HEK293 (cell line): ENCODE data around the gene ELL.

Experiments used
- BCL11B ChIP-seq: fragments of 450-650 bp; formaldehyde crosslinking; IDR thresholded peaks from 2 replicates; pipeline ENCODE4 v1.5.1; 2016; ENCODE audit warnings: low read depth, missing biosample characterization, missing genetic modification characterization
- GLIS1 ChIP-seq: fragments of 450-650 bp; formaldehyde crosslinking; IDR thresholded peaks from 2 replicates; pipeline ENCODE4 v1.5.1; 2016; ENCODE audit warnings: missing biosample characterization, missing genetic modification characterization
- KLF1 ChIP-seq: fragments of 450-650 bp; formaldehyde crosslinking; IDR thresholded peaks from 2 replicates; pipeline ENCODE4 v1.5.1; 2016; ENCODE audit warnings: missing biosample characterization, missing genetic modification characterization
- KLF10 ChIP-seq: fragments of 450-650 bp; IDR thresholded peaks from 2 replicates; pipeline ENCODE4 v1.5.1; 2018; ENCODE audit warnings: missing biosample characterization, mild to moderate bottlenecking, missing genetic modification characterization
- PATZ1 ChIP-seq: fragments of 450-650 bp; formaldehyde crosslinking; IDR thresholded peaks from 2 replicates; pipeline ENCODE4 v1.5.1; 2016; ENCODE audit warnings: missing biosample characterization, missing genetic modification characterization
- SP2 ChIP-seq: fragments of 450-650 bp; formaldehyde crosslinking; IDR thresholded peaks from 2 replicates; pipeline ENCODE4 v1.5.1; 2016; ENCODE audit warnings: missing biosample characterization, missing genetic modification characterization
- SP3 ChIP-seq: fragments of 450-650 bp; formaldehyde crosslinking; IDR thresholded peaks from 2 replicates; pipeline ENCODE4 v1.5.1; 2016; ENCODE audit warnings: missing biosample characterization, missing genetic modification characterization
- WT1 ChIP-seq: fragments of 450-650 bp; formaldehyde crosslinking; IDR thresholded peaks from 2 replicates; pipeline ENCODE4 v1.5.1; 2016; ENCODE audit warnings: missing biosample characterization, missing genetic modification characterization
- ZBTB17 ChIP-seq: fragments of 450-650 bp; formaldehyde crosslinking; IDR thresholded peaks from 2 replicates; pipeline ENCODE4 v1.5.1; 2016; ENCODE audit warnings: missing biosample characterization, missing genetic modification characterization
- ZBTB20 ChIP-seq: fragments of 450-650 bp; formaldehyde crosslinking; IDR thresholded peaks from 2 replicates; pipeline ENCODE4 v1.5.1; 2016; ENCODE audit warnings: missing biosample characterization, missing genetic modification characterization
- ZBTB21 ChIP-seq: fragments of 450-650 bp; formaldehyde crosslinking; IDR thresholded peaks from 2 replicates; pipeline ENCODE4 v1.5.1; 2017; ENCODE audit warnings: missing biosample characterization, missing genetic modification characterization
- ZNF157 ChIP-seq: fragments of 450-650 bp; formaldehyde crosslinking; IDR thresholded peaks from 2 replicates; pipeline ENCODE4 v1.5.1; 2016; ENCODE audit warnings: missing biosample characterization, missing genetic modification characterization
- ZNF174 ChIP-seq: fragments of 450-650 bp; formaldehyde crosslinking; IDR thresholded peaks from 2 replicates; pipeline ENCODE4 v1.5.0; 2017; ENCODE audit warnings: missing biosample characterization, mild to moderate bottlenecking, missing genetic modification characterization
- ZNF184 ChIP-seq: fragments of 450-650 bp; IDR thresholded peaks from 2 replicates; pipeline ENCODE4 v1.5.1; 2018; ENCODE audit warnings: missing biosample characterization, mild to moderate bottlenecking, missing genetic modification characterization
- ZNF221 ChIP-seq: fragments of 450-650 bp; formaldehyde crosslinking; IDR thresholded peaks from 2 replicates; pipeline ENCODE4 v1.5.1; 2017; ENCODE audit warnings: missing biosample characterization, missing genetic modification characterization, borderline replicate concordance
- ZNF223 ChIP-seq: fragments of 450-650 bp; formaldehyde crosslinking; IDR thresholded peaks from 2 replicates; pipeline ENCODE4 v1.5.1; 2016; ENCODE audit warnings: missing biosample characterization, missing genetic modification characterization
- ZNF24 ChIP-seq: fragments of 450-650 bp; formaldehyde crosslinking; IDR thresholded peaks from 2 replicates; pipeline ENCODE4 v1.5.1; 2016; ENCODE audit warnings: missing biosample characterization, missing genetic modification characterization
- ZNF248 ChIP-seq: fragments of 450-650 bp; formaldehyde crosslinking; IDR thresholded peaks from 2 replicates; pipeline ENCODE4 v1.5.1; 2017; ENCODE audit warnings: missing biosample characterization, missing genetic modification characterization
- ZNF292 ChIP-seq: fragments of 450-650 bp; formaldehyde crosslinking; IDR thresholded peaks from 2 replicates; pipeline ENCODE4 v1.5.1; 2016; ENCODE audit warnings: low read depth, missing biosample characterization, missing genetic modification characterization, borderline replicate concordance
- ZNF302 ChIP-seq: fragments of 450-650 bp; formaldehyde crosslinking; IDR thresholded peaks from 2 replicates; pipeline ENCODE4 v1.5.1; 2016; ENCODE audit warnings: missing biosample characterization, missing genetic modification characterization, low read depth
- ZNF324 ChIP-seq: fragments of 450-650 bp; formaldehyde crosslinking; IDR thresholded peaks from 2 replicates; pipeline ENCODE4 v1.5.1; 2016; ENCODE audit warnings: missing biosample characterization, missing genetic modification characterization
- ZNF354C ChIP-seq: fragments of 450-650 bp; formaldehyde crosslinking; IDR thresholded peaks from 2 replicates; pipeline ENCODE4 v1.5.1; 2016; ENCODE audit warnings: missing biosample characterization, missing genetic modification characterization, low read depth, borderline replicate concordance
- ZNF473 ChIP-seq: fragments of 450-650 bp; formaldehyde crosslinking; IDR thresholded peaks from 2 replicates; pipeline ENCODE4 v1.5.1; 2017; ENCODE audit warnings: missing biosample characterization, missing genetic modification characterization
- ZNF514 ChIP-seq: fragments of 450-650 bp; formaldehyde crosslinking; IDR thresholded peaks from 2 replicates; pipeline ENCODE4 v1.5.1; 2016; ENCODE audit warnings: missing biosample characterization, missing genetic modification characterization
- ZNF555 ChIP-seq: fragments of 450-650 bp; formaldehyde crosslinking; conservative IDR thresholded peaks from 2 replicates; pipeline ENCODE4 v1.5.1; 2017; ENCODE audit warnings: missing biosample characterization, mild to moderate bottlenecking, missing genetic modification characterization, inconsistent platforms
- ZNF571 ChIP-seq: fragments of 450-650 bp; formaldehyde crosslinking; IDR thresholded peaks from 2 replicates; pipeline ENCODE4 v1.5.0; 2017; ENCODE audit warnings: missing biosample characterization, missing genetic modification characterization
- ZNF626 ChIP-seq: fragments of 450-650 bp; sonication (Bioruptor Pico); formaldehyde crosslinking; IDR thresholded peaks from 2 replicates; pipeline ENCODE4 v1.5.1; 2018; ENCODE audit warnings: missing biosample characterization, missing genetic modification characterization, inconsistent platforms
- ZNF664 ChIP-seq: fragments of 450-650 bp; formaldehyde crosslinking; IDR thresholded peaks from 2 replicates; pipeline ENCODE4 v1.5.1; 2016; ENCODE audit warnings: missing biosample characterization, missing genetic modification characterization
- ZNF707 ChIP-seq: fragments of 450-650 bp; formaldehyde crosslinking; IDR thresholded peaks from 2 replicates; pipeline ENCODE4 v1.5.1; 2016; ENCODE audit warnings: missing biosample characterization, missing genetic modification characterization
- ZNF768 ChIP-seq: fragments of 450-650 bp; formaldehyde crosslinking; IDR thresholded peaks from 2 replicates; pipeline ENCODE4 v1.5.1; 2018; ENCODE audit warnings: missing biosample characterization, mild to moderate bottlenecking, missing genetic modification characterization
- ZNF776 ChIP-seq: fragments of 450-650 bp; formaldehyde crosslinking; IDR thresholded peaks from 2 replicates; pipeline ENCODE4 v1.5.0; 2017; ENCODE audit warnings: missing biosample characterization, missing genetic modification characterization, borderline replicate concordance
- ZNF791 ChIP-seq: fragments of 450-650 bp; formaldehyde crosslinking; IDR thresholded peaks from 2 replicates; pipeline ENCODE4 v1.5.1; 2016; ENCODE audit warnings: missing biosample characterization, missing genetic modification characterization
- ZNF843 ChIP-seq: fragments of 450-650 bp; formaldehyde crosslinking; IDR thresholded peaks from 2 replicates; pipeline ENCODE4 v1.5.1; 2016; ENCODE audit warnings: missing biosample characterization, missing genetic modification characterization
- TF ChIP-seq, protein P1 (sequence below): fragments of 450-650 bp; formaldehyde crosslinking; IDR thresholded peaks from 2 replicates; pipeline ENCODE4 v1.5.1; 2016; ENCODE audit warnings: missing biosample characterization, missing genetic modification characterization
- TF ChIP-seq, protein P2 (sequence below): fragments of 450-650 bp; formaldehyde crosslinking; IDR thresholded peaks from 2 replicates; pipeline ENCODE4 v1.5.1; 2016; ENCODE audit warnings: missing biosample characterization, missing genetic modification characterization
- TF ChIP-seq, protein P3 (sequence below): fragments of 450-650 bp; formaldehyde crosslinking; IDR thresholded peaks from 2 replicates; pipeline ENCODE4 v1.5.1; 2016; ENCODE audit warnings: missing biosample characterization, missing genetic modification characterization

Gene ELL

GRCh38 chr19:18438331-18439024, 83.4 kb downstream of the ELL start (continued):
- TF ChIP-seq PATZ1 (tag by site-specific recombination) (peak; percentile 98), ZNF292 (tag by site-specific recombination) (no peak), ZBTB17 (tag by site-specific recombination) (peak; percentile 86), SP3 (no peak; the same call in 1 of the 2 replicates), ZNF776 (tag by site-specific recombination) (no peak), ZNF843 (peak; percentile 81; the same call in 1 of the 2 replicates), ZNF221 (no peak), KLF1 (peak; percentile 82), ZNF555 (no peak), ZNF473 (tag by site-specific recombination) (no peak), ZNF514 (tag by site-specific recombination) (no peak), ZNF324 (peak; percentile 78), ZNF664 (tag by site-specific recombination) (no peak), ZBTB21 (tag by site-specific recombination) (peak; percentile 6; the same call in 1 of the 2 replicates), ZNF248 (tag by site-specific recombination) (no peak), ZNF223 (no peak), ZNF626 (no peak), SP2 (tag by site-specific recombination) (peak; percentile 65), KLF10 (tag by site-specific recombination) (peak; percentile 85), BCL11B (tag by site-specific recombination) (no peak), ZNF354C (tag by site-specific recombination) (no peak), ZNF302 (no peak; the same call in 1 of the 2 replicates), ZNF571 (no peak), ZNF707 (tag by site-specific recombination) (no peak), ZNF174 (no peak), ZBTB20 (peak; percentile 97), ZNF791 (tag by site-specific recombination) (no peak), ZNF768 (tag by site-specific recombination) (no peak; the same call in 1 of the 2 replicates), GLIS1 (tag by site-specific recombination) (peak; percentile 100), ZNF184 (tag by site-specific recombination) (no peak), ZNF157 (tag by site-specific recombination) (no peak), WT1 (tag by site-specific recombination) (peak; percentile 97), ZNF24 (tag by site-specific recombination) (peak; percentile 79)
- TF ChIP-seq, protein P1, sequence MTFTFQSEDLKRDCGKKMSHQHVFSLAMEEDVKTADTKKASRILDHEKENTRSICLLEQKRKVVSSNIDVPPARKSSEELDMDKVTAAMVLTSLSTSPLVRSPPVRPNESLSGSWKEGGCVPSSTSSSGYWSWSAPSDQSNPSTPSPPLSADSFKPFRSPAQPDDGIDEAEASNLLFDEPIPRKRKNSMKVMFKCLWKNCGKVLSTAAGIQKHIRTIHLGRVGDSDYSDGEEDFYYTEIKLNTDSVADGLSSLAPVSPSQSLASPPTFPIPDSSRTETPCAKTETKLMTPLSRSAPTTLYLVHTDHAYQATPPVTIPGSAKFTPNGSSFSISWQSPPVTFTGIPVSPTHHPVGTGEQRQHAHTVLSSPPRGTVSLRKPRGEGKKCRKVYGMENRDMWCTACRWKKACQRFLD (tag by site-specific recombination): no peak
- TF ChIP-seq, protein P2, sequence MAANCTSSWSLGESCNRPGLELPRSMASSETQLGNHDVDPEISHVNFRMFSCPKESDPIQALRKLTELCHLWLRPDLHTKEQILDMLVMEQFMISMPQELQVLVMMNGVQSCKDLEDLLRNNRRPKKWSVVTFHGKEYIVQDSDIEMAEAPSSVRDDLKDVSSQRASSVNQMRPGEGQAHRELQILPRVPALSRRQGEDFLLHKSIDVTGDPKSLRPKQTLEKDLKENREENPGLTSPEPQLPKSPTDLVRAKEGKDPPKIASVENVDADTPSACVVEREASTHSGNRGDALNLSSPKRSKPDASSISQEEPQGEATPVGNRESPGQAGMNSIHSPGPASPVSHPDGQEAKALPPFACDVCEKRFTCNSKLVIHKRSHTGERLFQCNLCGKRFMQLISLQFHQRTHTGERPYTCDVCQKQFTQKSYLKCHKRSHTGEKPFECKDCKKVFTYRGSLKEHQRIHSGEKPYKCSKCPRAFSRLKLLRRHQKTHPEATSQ (tag by site-specific recombination): no peak; the same call in 1 of the 2 replicates
- TF ChIP-seq, protein P3, sequence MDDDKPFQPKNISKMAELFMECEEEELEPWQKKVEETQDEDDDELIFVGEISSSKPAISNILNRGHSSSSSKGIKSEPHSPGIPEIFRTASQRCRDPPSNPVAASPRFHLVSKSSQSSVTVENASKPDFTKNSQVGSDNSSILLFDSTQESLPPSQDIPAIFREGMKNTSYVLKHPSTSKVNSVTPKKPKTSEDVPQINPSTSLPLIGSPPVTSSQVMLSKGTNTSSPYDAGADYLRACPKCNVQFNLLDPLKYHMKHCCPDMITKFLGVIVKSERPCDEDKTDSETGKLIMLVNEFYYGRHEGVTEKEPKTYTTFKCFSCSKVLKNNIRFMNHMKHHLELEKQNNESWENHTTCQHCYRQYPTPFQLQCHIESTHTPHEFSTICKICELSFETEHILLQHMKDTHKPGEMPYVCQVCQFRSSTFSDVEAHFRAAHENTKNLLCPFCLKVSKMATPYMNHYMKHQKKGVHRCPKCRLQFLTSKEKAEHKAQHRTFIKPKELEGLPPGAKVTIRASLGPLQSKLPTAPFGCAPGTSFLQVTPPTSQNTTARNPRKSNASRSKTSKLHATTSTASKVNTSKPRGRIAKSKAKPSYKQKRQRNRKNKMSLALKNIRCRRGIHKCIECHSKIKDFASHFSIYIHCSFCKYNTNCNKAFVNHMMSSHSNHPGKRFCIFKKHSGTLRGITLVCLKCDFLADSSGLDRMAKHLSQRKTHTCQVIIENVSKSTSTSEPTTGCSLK (tag by site-specific recombination): no peak
